GM18507 (cell line): Measurements from ENCODE around the gene CYTH1.
A peak's percentile ranks its signal among the peaks of the same experiment; 100 is the strongest.
"Not testable (repeated sequence)": the region's sequence is repeated elsewhere in the genome, so short reads cannot be mapped to it uniquely, and the experiment has no call there.

Experiments used
- DNase-seq: peaks from one replicate; pipeline ENCODE4 v3.0.0; 2011; ENCODE audit warnings: low read depth; ENCODE audit not compliant: insufficient read length; ENCODE audit errors: extremely low spot score
- FAIRE-seq: peaks from 2 replicates; lab custom pipeline; 2011; peaks lifted over from hg19 to GRCh38; lab: Jason Lieb, UNC

Gene CYTH1

GRCh38 chr17:78769196-78769773 is 12.8 kb downstream of the CYTH1 start:
- FAIRE-seq, result no peak

GRCh38 chr17:78767806-78768205 is 14.3 kb downstream of the CYTH1 start:
- FAIRE-seq (no peak), DNase-seq (no peak)

More at GRCh38 chr17:78769196-78769773, 12.8 kb downstream of the CYTH1 start:
- DNase-seq, result no peak

DNA sequence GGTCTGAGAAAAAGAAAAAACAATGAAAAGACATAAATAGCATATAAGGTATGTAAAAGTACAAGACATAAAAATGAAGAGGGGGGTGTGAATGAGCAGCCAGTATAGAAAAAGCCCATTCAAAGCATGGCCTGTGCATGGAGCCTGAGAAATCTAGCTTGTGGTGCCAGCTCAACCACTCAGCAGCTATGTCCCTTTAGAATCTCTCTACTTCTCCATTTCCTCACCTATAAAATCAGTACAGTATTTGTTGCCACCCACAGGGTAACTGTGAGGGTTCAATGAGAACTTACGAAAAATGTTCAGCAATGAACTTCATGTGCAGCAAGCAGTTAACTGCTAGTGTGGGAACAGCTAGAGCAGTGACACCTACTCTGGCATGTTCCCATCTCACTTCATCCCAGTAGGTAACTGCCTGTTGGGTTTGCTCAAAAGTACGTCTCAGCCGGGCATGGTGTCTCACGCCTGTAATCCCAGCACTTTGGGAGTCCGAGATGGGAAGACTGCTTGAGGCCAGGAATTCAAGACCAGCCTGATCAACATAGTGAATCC is 15.3 kb downstream of the CYTH1 start:
- FAIRE-seq (no peak), DNase-seq (no peak)

GRCh38 chr17:78766225-78766624 is 15.8 kb downstream of the CYTH1 start:
- no peak for FAIRE-seq
- DNase-seq, result no peak

- FAIRE-seq (no peak), DNase-seq (no peak)
Measured at GRCh38 chr17:78765821-78766220, 16.3 kb downstream of the CYTH1 start.

DNA sequence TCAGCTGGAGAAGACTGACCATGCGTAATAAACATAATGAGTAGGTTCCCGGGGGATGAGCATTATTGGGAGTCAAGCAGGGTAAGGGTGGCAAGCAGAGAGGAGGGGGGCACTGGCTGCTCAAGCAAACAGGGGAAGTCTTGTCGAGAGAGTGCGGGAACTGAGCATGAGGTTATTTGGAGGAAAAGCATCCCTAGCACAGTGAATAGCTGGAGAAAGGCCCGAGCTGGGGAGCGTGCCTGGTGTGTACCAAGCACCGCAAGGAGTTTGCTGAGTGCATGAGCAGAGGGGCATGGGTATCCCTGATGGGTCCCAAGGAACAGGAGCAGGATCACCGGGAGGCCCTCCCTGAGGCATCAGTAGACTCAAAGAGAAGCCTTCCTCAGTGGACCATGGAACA is 17.2 kb downstream of the CYTH1 start:
- no peak for FAIRE-seq
- DNase-seq, result no peak

GRCh38 chr17:78763561-78763960 is 18.5 kb downstream of the CYTH1 start:
- no peak for FAIRE-seq
- no peak for DNase-seq

- no peak for FAIRE-seq
- no peak for DNase-seq
Measured at GRCh38 chr17:78761789-78762406, 20.2 kb downstream of the CYTH1 start.

DNA sequence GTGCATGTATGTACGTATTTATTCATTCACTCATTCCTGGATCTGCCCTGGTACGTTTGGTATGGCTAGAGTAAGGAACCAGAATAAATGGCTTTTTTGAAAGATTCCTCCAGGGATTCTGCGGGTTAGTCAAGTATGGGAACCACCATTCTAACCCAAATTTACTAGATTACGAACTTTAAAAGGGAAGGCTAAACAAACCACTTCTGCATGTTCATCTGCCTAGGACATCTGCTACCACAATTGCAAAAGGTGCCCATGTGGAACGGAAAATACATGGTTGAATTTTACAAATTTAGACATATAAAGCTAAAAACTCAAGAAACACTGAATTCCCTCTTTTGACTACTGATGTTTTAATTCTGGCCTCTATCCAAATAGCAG is 22.1 kb downstream of the CYTH1 start:
- DNase-seq (no peak), FAIRE-seq (no peak)

GRCh38 chr17:78759203-78759968 is 22.7 kb downstream of the CYTH1 start:
- FAIRE-seq (peak; percentile 42), DNase-seq (no peak)

- DNase-seq, result no peak
- no peak for FAIRE-seq
Measured at GRCh38 chr17:78753316-78754250, 28.5 kb downstream of the CYTH1 start.

GRCh38 chr17:78751447-78752161 is 30.5 kb downstream of the CYTH1 start:
- FAIRE-seq (no peak), DNase-seq (no peak)

- FAIRE-seq, DNase-seq: not testable (repeated sequence)
Measured at GRCh38 chr17:78751000-78751399, 31.1 kb downstream of the CYTH1 start.

DNA sequence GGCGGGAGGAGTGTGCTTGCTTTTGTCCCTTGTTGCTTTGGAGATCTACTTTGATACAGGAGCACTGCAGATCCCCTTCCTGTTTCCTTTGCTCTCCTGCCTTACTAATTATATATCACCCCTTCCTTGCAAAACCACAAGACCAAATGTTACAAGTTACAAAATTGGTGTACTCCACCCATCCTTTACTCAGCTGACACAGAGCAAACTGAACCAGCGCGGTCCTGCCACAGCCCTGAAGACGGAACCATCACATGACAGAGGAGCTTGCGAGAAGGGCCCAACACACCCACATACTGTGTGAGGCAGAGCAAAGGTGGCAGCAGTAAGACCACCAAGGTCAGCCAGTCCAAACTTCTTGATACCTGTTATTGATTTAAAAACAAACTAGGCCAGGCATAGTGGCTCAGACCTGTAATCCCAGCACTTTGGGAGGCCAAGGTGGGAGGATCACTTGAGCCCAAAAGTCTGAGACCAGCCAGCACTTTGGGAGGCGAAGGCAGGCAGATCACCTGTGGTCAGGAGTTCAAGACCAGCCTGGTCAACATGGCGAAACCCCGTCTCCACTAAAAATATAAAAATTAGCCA is 33.2 kb downstream of the CYTH1 start:
- FAIRE-seq (peak; percentile 83), DNase-seq (no peak)

GRCh38 chr17:78748048-78748729 is 33.9 kb downstream of the CYTH1 start:
- DNase-seq, result no peak
- peak; percentile 91 for FAIRE-seq

DNA sequence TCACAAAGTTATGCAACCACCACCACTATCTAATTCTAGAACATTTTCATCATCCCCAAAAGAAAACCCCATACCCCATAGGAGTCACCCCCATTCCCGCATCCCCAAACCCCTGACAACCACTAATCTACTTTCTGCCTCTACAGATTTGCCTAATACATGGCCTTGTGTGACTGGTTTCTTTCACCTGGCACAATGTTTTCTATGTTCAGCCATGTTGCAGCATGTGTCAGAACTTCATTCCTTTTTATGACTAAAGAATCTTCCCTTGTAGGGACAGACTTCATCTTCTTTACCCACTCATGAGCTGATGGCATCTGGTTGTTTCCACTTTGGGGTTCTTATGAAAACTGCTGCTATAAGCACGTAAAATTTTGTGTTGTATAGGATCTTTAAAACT is 34.6 kb downstream of the CYTH1 start:
- FAIRE-seq, result peak; percentile 18

GRCh38 chr17:78746949-78747269 is 35.2 kb downstream of the CYTH1 start:
- FAIRE-seq (no peak), DNase-seq (no peak)

More for the DNA sequence above, 34.6 kb downstream of the CYTH1 start:
- DNase-seq, result no peak

GRCh38 chr17:78746263-78746948 is 35.7 kb downstream of the CYTH1 start:
- DNase-seq (no peak), FAIRE-seq (no peak)
